Astrocyte (in vitro differentiated cells and primary cell): ENCODE measurements around the gene ANO6. TPM values are rescaled to one million over a fixed set of nuclear protein-coding genes. Genes with fewer than 3 reads are reported as not detected.

Experiments used
- DNase-seq: peaks from one replicate; pipeline ENCODE4 v3.0.0-alpha.2; 2010; ENCODE audit warnings: low read depth
- FAIRE-seq: peaks from 2 replicates; lab custom pipeline; 2011; peaks lifted over from hg19 to GRCh38; lab: Jason Lieb, UNC
- H2AFZ ChIP-seq: 2 replicates; pipeline ENCODE4 v1.6.0; 2012; ENCODE audit warnings: low read depth, low read length, inconsistent platforms
- H3K27ac ChIP-seq: 2 replicates; pipeline ENCODE4 v1.5.1; 2011; ENCODE audit warnings: low read depth, low read length, inconsistent platforms
- H3K27me3 ChIP-seq: 2 replicates; pipeline ENCODE4 v1.6.0; 2011; ENCODE audit warnings: low read length, inconsistent platforms; ENCODE audit not compliant: insufficient read depth
- H3K36me3 ChIP-seq: 2 replicates; pipeline ENCODE4 v1.5.1; 2011; ENCODE audit warnings: low read length, inconsistent platforms; ENCODE audit not compliant: insufficient read depth
- H3K4me1 ChIP-seq: 2 replicates; pipeline ENCODE4 v1.5.1; 2011; ENCODE audit warnings: low read length, inconsistent platforms; ENCODE audit not compliant: insufficient read depth
- H3K4me2 ChIP-seq: 2 replicates; pipeline ENCODE4 v1.6.0; 2012; ENCODE audit warnings: low read length, inconsistent platforms
- H3K4me3 ChIP-seq: 2 replicates; pipeline ENCODE4 v1.5.1; 2011; ENCODE audit warnings: low read depth, mild to moderate bottlenecking, low read length, inconsistent platforms; ENCODE audit not compliant: insufficient read depth
- H3K79me2 ChIP-seq: 2 replicates; pipeline ENCODE4 v1.6.0; 2012; ENCODE audit warnings: mild to moderate bottlenecking, low read length, inconsistent platforms; ENCODE audit not compliant: insufficient read depth
- H3K9ac ChIP-seq: 2 replicates; pipeline ENCODE4 v1.6.0; 2012; ENCODE audit warnings: mild to moderate bottlenecking, low read length, inconsistent platforms
- H3K9me3 ChIP-seq: 2 replicates; pipeline ENCODE4 v1.5.1; 2012; ENCODE audit warnings: low read depth, mild to moderate bottlenecking, low read length, inconsistent platforms; ENCODE audit not compliant: insufficient read depth
- H4K20me1 ChIP-seq: 2 replicates; pipeline ENCODE4 v1.6.0; 2012; ENCODE audit warnings: low read length, inconsistent platforms; ENCODE audit not compliant: insufficient read depth
- H3K27ac Mint-ChIP-seq: one replicate; pipeline ENCODE4 v1.8.0; 2021; ENCODE audit warnings: mild to moderate bottlenecking, mixed read lengths; ENCODE audit not compliant: unreplicated experiment
- H3K27me3 Mint-ChIP-seq: one replicate; pipeline ENCODE4 v1.8.0; 2021; ENCODE audit warnings: low read depth, mixed read lengths; ENCODE audit not compliant: unreplicated experiment
- H3K36me3 Mint-ChIP-seq: one replicate; pipeline ENCODE4 v1.8.0; 2021; ENCODE audit warnings: low read depth, mixed read lengths; ENCODE audit not compliant: unreplicated experiment
- H3K4me1 Mint-ChIP-seq: one replicate; pipeline ENCODE4 v1.8.0; 2021; ENCODE audit warnings: low read depth, mixed read lengths; ENCODE audit not compliant: unreplicated experiment
- H3K4me3 Mint-ChIP-seq: one replicate; pipeline ENCODE4 v1.8.0; 2021; ENCODE audit warnings: mild to moderate bottlenecking, moderate library complexity, mixed read lengths; ENCODE audit not compliant: unreplicated experiment
- H3K9me3 Mint-ChIP-seq: one replicate; pipeline ENCODE4 v1.8.0; 2021; ENCODE audit warnings: mild to moderate bottlenecking, mixed read lengths; ENCODE audit not compliant: unreplicated experiment
- CTCF ChIP-seq: IDR thresholded peaks from 2 replicates; pipeline ENCODE4 v1.5.1; 2011; ENCODE audit warnings: low read depth, mild to moderate bottlenecking, inconsistent platforms, low read length, moderate library complexity; ENCODE audit not compliant: insufficient read depth
- EZH2 ChIP-seq: IDR thresholded peaks from 2 replicates; pipeline ENCODE4 v1.6.1; 2012; ENCODE audit warnings: mild to moderate bottlenecking, low read length, inconsistent platforms; ENCODE audit not compliant: insufficient read depth
- total RNA-seq: library from RNA; stranded (reverse); gene quantifications from 2 replicates; pipeline ENCODE4 v1.2.1, GENCODE V29; 2021

The ANO6 gene
- total RNA-seq, 1 donor from 2014 or later, result 113 TPM

GRCh38 chr12:45429831-45430230 is 213.9 kb downstream of the ANO6 start:
- H3K27ac Mint-ChIP-seq, result no peak overlapping the region
- no peak overlapping the region for H3K4me3 Mint-ChIP-seq
- no peak for TF ChIP-seq EZH2
- TF ChIP-seq CTCF, result no peak
- Histone ChIP-seq H2AFZ (no peak overlapping the region), H3K4me3 (no peak overlapping the region), H3K36me3 (peaks cover 7% of the 10 kb centered on the region), H3K27me3 (no peaks in the 10 kb centered on the region), H4K20me1 (no peaks in the 10 kb centered on the region), H3K27ac (no peak overlapping the region), H3K79me2 (no peaks in the 10 kb centered on the region), H3K9ac (no peak overlapping the region), H3K4me2 (no peak overlapping the region), H3K9me3 (no peaks in the 10 kb centered on the region), H3K4me1 (peaks cover 8% of the 10 kb centered on the region)
- no peaks in the 10 kb centered on the region for H3K9me3 Mint-ChIP-seq
- no peaks in the 10 kb centered on the region for H3K27me3 Mint-ChIP-seq
- peaks cover 46% of the 10 kb centered on the region for H3K36me3 Mint-ChIP-seq
- H3K4me1 Mint-ChIP-seq, result peaks cover 8% of the 10 kb centered on the region
- FAIRE-seq (no peak), DNase-seq (no peak)

GRCh38 chr12:45431126-45431525 is 215.2 kb downstream of the ANO6 start:
- Histone ChIP-seq H3K4me3 (no peak overlapping the region), H3K36me3 (peaks cover 7% of the 10 kb centered on the region), H2AFZ (no peak overlapping the region), H4K20me1 (no peaks in the 10 kb centered on the region), H3K9ac (no peak overlapping the region), H3K79me2 (no peaks in the 10 kb centered on the region), H3K27me3 (no peaks in the 10 kb centered on the region), H3K4me2 (no peak overlapping the region), H3K27ac (no peak overlapping the region), H3K9me3 (no peaks in the 10 kb centered on the region), H3K4me1 (no peaks in the 10 kb centered on the region)
- FAIRE-seq (no peak), DNase-seq (no peak)
- Mint-ChIP-seq H3K4me3 (no peak overlapping the region), H3K36me3 (peaks cover 45% of the 10 kb centered on the region), H3K27ac (no peak overlapping the region), H3K27me3 (no peaks in the 10 kb centered on the region), H3K4me1 (peaks cover 8% of the 10 kb centered on the region), H3K9me3 (no peaks in the 10 kb centered on the region)
- TF ChIP-seq CTCF (no peak), EZH2 (no peak)

- no peak overlapping the region for H3K4me2 ChIP-seq
Observed at GRCh38 chr12:45432710-45433109, 216.8 kb downstream of the ANO6 start.

More at GRCh38 chr12:45432710-45433109, 216.8 kb downstream of the ANO6 start:
- Mint-ChIP-seq H3K27me3 (no peaks in the 10 kb centered on the region), H3K4me1 (peaks cover 8% of the 10 kb centered on the region), H3K27ac (no peak overlapping the region), H3K36me3 (peaks cover 34% of the 10 kb centered on the region), H3K4me3 (no peak overlapping the region), H3K9me3 (no peaks in the 10 kb centered on the region)
- H3K27ac ChIP-seq, result no peak overlapping the region
- no peaks in the 10 kb centered on the region for H3K36me3 ChIP-seq
- no peak overlapping the region for H3K4me3 ChIP-seq
- H3K9me3 ChIP-seq, result no peaks in the 10 kb centered on the region
- no peak for TF ChIP-seq CTCF
- no peak for TF ChIP-seq EZH2
- no peak for DNase-seq
- no peaks in the 10 kb centered on the region for H3K79me2 ChIP-seq
- no peak overlapping the region for H3K9ac ChIP-seq
- H4K20me1 ChIP-seq, result no peaks in the 10 kb centered on the region
- H3K27me3 ChIP-seq, result no peaks in the 10 kb centered on the region
- FAIRE-seq, result no peak
- H2AFZ ChIP-seq, result no peak overlapping the region
- H3K4me1 ChIP-seq, result no peaks in the 10 kb centered on the region
